ENCODE results near the gene PDSS2. TPM values are rescaled to one million over a fixed set of nuclear protein-coding genes. Genes with fewer than 3 reads are reported as not detected.

The PDSS2 gene
- total RNA-seq, 1 experiment from 2014 or later = 12.1 TPM

DNA sequence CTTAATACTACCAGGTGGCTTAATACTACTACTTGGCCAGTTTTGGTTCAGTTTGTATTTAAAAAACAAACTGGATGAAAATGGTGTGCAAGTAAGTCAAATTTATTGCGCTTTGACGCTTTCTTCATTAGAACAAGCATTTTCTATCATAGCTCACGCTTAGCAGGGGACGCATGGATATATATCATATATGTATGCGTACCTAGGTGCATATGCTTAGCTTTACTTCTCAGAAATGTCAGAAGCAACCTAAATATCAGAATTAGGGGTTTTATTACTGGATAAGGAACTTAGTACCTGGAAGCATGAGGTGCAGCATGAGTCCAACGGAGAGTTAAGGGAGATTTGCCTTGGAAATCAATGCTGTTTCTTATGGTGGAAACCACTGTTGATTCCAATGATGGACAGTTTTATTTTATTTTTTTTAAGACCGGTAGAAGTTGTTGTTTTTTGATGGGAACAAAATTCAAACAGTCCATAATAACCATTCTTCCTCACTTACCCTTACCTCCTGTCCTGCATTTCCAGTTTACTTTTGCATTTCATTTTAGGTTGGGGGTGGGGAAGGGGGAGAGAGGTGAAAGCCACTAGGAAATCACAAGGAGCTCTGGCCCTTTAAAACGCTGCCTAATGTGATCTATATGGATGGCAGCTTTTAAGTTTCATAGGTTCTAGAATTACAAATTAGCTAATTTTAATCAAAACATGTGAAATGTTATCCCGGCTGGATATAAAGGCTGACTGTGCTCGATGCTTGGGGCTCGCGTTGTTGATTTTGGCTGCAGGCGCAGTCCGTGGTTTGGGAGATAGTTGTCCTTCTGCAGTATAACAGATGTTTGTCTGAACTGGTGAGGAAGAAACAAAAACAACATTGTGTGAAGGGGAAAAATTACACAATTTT, 32.6 kb upstream of the PDSS2 start:
- Mint-ChIP-seq H3K27ac (no peak overlapping the region), H3K9me3 (no peaks in the 10 kb centered on the region; a peak in 1 of 5 replicates), H3K4me1 (peaks cover 12 to 18% of the 10 kb centered on the region in 2 experiments), H3K36me3 (ENCODE audit: insufficient read depth in 1 of 3, low read depth in 3 of 3) (no peaks in the 10 kb centered on the region), H3K27me3 (ENCODE audit: low read depth) (peaks cover 25% of the 10 kb centered on the region), H3K4me3 (peak overlapping the region in 1 of 2 experiments; percentile 88; a peak in 2 of 5 replicates)
- Histone ChIP-seq H3K27ac (ENCODE audit: insufficient read length, low read depth, low read length) (no peak overlapping the region), H3K18ac (ENCODE audit: insufficient read length, low read depth, low read length) (no peak overlapping the region), H3K23me2 (ENCODE audit: insufficient read length, low read depth, low read length, poor library complexity, severe bottlenecking) (peaks cover 36% of the 10 kb centered on the region), H4K5ac (ENCODE audit: insufficient read length, low read depth, low read length) (no peak overlapping the region), H3K9me3 (ENCODE audit: control insufficient read depth, low read depth, low read length) (no peaks in the 10 kb centered on the region), H3K4me1 (ENCODE audit: insufficient read depth, low read length) (peaks cover 8% of the 10 kb centered on the region), H2BK20ac (ENCODE audit: low read depth, low read length, poor library complexity, severe bottlenecking) (no peak overlapping the region), H2AK5ac (ENCODE audit: insufficient read length, low read length) (no peak overlapping the region), H3K14ac (ENCODE audit: insufficient read depth, low read length) (no peak overlapping the region), H4K91ac (ENCODE audit: insufficient read length, low read depth, low read length) (no peak overlapping the region), H3K4me2 (ENCODE audit: insufficient read depth, insufficient read length, low read length) (peak overlapping the region; percentile 98), H2BK120ac (ENCODE audit: low read depth, low read length, poor library complexity, severe bottlenecking) (no peak overlapping the region), H3K79me2 (ENCODE audit: insufficient read depth, low read length) (no peaks in the 10 kb centered on the region), H2BK15ac (ENCODE audit: low read depth, low read length) (no peak overlapping the region), H3K56ac (ENCODE audit: insufficient read length, low read depth, low read length) (no peak overlapping the region), H3K23ac (ENCODE audit: insufficient read length, low read depth, low read length) (no peak overlapping the region), H2BK12ac (ENCODE audit: insufficient read length, low read depth, low read length) (no peak overlapping the region), H2BK5ac (ENCODE audit: insufficient read length, low read length) (no peak overlapping the region), H2AFZ (ENCODE audit: low read length) (no peak overlapping the region), H3K9ac (ENCODE audit: extremely low read depth, insufficient read length, low read length) (no peak overlapping the region), H3T11ph (ENCODE audit: low read length) (no peak overlapping the region), H4K8ac (replicated peaks; ENCODE audit: insufficient read length, low read depth, low read length) (no peak overlapping the region), H4K20me1 (ENCODE audit: control insufficient read depth, insufficient read depth, insufficient read length) (no peaks in the 10 kb centered on the region), H3K4ac (ENCODE audit: low read depth, low read length) (no peak overlapping the region), H3K79me1 (ENCODE audit: insufficient read depth, low read depth, low read length, poor library complexity, severe bottlenecking) (no peaks in the 10 kb centered on the region), H3K27me3 (ENCODE audit: insufficient read depth, low read length) (peaks cover 20% of the 10 kb centered on the region)
- DNase-seq = no peak
- no CpG with 5 or more reads among the region's 14 CpGs for WGBS (ENCODE audit: extremely low coverage, insufficient read length, low lambda C conversion rate)
- TF ChIP-seq, protein P1, sequence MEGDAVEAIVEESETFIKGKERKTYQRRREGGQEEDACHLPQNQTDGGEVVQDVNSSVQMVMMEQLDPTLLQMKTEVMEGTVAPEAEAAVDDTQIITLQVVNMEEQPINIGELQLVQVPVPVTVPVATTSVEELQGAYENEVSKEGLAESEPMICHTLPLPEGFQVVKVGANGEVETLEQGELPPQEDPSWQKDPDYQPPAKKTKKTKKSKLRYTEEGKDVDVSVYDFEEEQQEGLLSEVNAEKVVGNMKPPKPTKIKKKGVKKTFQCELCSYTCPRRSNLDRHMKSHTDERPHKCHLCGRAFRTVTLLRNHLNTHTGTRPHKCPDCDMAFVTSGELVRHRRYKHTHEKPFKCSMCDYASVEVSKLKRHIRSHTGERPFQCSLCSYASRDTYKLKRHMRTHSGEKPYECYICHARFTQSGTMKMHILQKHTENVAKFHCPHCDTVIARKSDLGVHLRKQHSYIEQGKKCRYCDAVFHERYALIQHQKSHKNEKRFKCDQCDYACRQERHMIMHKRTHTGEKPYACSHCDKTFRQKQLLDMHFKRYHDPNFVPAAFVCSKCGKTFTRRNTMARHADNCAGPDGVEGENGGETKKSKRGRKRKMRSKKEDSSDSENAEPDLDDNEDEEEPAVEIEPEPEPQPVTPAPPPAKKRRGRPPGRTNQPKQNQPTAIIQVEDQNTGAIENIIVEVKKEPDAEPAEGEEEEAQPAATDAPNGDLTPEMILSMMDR (conservative IDR thresholded peaks at IDR 0.05) = no peak
